ENCODE results near the gene SLC13A4.
"Not testable (repeated sequence)": the region's sequence is repeated elsewhere in the genome, so short reads cannot be mapped to it uniquely, and the experiment has no call there.

SLC13A4 gene, protein sequence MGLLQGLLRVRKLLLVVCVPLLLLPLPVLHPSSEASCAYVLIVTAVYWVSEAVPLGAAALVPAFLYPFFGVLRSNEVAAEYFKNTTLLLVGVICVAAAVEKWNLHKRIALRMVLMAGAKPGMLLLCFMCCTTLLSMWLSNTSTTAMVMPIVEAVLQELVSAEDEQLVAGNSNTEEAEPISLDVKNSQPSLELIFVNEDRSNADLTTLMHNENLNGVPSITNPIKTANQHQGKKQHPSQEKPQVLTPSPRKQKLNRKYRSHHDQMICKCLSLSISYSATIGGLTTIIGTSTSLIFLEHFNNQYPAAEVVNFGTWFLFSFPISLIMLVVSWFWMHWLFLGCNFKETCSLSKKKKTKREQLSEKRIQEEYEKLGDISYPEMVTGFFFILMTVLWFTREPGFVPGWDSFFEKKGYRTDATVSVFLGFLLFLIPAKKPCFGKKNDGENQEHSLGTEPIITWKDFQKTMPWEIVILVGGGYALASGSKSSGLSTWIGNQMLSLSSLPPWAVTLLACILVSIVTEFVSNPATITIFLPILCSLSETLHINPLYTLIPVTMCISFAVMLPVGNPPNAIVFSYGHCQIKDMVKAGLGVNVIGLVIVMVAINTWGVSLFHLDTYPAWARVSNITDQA

GRCh38 chr7:135728136-135728669 is at the start of gene SLC13A4:
TSS of gene SLC13A4 (minus strand) at chr7:135728186. CDS start at chr7:135727496, 690 bp downstream.
- no peak for DNase-seq

DNA sequence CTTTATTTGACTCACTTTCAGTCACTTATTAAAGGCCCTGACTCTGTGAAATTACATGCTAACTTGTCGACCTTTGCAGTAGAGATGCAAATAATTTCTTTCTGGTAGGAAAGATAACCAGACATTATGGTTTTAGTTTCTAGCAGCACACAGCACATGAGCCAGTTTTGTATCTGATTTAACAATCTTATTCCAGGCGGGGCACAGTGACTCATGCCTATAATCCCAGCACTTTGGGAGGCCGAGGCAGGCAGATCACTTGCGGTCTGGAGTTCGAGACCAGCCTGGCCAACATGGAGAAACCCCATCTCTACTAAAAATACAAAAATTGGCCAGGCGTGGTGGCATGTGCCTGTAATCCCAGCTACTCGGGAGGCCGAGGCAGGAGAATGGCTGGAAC is 47.9 kb upstream of the SLC13A4 start:
- DNase-seq, result not testable (repeated sequence)

- no peak for DNase-seq
Observed at GRCh38 chr7:135775230-135775629, 47.2 kb upstream of the SLC13A4 start.

DNA sequence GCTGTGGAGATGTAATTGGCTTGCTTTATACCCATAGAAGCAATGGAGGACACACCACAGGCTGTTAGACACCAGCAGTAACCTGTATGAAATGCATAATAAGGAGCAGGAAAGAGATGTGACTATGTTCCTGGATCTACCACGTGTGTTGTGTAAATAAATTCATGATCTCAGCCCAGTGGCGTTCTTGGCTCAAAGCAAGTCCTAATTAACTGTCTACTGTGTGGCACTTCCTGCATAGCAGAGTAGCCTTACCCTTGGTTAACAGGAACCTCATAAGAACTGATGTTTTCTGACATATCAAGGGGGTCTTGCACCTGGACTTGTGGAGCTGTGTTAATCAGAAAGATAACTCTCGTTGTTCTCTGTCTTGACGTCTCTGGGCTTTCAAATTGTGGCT is 46.3 kb upstream of the SLC13A4 start:
- DNase-seq, result no peak

DNA sequence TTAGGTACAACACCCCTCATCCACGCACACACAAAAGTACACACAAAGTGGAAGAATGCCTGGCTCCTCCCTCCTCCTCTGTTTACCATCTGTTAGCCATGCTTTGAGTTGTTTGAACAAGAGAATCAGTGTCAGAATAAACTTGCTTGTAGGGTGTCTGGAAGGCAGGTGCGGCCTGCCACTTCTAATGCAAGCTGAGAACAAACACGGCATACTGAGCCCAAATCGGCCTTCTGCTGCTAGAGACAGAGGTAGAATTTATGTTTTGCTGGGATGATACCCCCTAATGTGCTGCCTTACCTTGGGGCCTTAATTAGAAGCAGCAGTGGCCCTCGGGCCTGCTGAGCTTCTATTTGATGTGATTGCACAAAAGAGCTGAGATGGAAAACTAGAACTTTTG is 45.5 kb upstream of the SLC13A4 start:
- no peak for DNase-seq

GRCh38 chr7:135772639-135773222 is 44.7 kb upstream of the SLC13A4 start:
- no peak for DNase-seq

DNA sequence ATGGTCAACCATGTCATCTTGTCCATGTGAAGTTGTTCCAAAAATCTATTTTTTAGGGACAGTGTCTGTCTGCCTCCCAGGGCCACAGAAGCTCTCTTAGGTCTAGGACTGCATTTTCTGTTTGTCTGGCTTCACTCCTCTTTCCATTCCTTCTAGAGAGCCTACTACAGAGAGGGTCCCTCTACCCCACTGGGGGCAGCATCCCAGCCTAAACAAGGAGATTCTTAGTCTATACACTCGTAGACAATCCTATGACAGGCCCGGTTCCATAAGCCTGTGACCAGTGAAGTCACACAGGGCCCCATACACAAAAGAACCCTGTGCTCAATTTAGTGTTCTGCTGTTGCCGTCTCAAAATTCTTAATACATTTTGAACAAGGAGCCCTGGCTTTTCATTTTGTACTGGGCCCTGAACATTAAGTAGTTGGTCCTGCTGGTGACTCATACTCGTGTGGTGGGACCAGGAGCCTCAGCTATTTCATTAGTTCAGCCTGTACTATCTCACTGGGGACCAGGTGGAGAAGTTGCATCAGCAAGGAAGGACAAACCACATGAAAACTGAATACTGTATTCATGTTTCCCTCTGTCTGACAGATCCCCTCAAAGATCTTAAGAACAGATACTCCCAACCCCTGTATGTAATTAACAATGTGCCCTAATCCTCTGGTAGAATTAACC is 44.1 kb upstream of the SLC13A4 start:
- DNase-seq, result no peak

DNA sequence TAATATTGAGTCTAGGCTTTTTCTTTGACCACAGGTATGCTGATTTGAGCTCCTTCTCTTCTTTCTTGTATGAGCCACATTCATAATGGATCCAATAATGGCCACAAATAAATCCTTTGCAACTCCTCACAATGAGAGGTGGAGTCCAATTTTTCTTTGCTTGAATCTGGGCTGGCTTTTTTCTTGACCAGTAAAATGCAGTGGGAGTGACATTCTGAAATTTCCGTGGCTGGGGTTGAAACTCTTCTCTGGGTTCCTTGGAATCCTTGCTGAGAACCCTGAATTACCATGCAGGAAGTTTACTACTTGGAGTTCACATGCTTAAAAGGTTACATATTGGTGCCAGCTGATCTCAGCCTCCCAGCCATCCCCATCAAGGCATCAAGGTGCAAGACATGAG is 43.1 kb upstream of the SLC13A4 start:
- no peak for DNase-seq

DNA sequence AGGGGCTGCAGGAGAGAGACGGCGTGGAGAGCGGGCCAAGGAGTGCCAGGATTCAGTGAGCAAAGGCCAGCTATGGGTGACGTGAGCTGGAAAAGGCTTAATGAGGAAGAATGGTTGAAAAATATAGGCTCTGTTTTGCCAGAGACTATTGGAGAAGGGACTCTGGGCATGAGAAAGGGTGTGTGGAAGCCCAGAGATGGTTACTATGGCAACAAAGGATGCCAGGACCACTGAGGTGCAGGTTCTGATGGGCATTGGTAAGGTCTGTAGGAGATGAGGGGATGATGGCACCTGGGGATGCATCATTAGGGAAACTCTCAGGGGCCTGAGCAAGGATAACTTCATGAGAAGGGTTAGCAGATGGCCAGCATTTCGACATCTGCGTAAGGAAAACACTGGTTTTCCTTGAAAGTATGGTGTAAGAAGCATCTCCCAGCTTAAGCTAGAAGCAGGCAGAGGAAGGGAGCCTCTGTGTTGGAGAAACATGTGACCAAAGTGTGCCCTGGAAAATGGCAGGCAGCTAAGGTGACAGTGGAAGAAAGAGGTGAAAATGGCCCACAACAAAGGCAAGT is 42.2 kb upstream of the SLC13A4 start:
- no peak for DNase-seq

DNA sequence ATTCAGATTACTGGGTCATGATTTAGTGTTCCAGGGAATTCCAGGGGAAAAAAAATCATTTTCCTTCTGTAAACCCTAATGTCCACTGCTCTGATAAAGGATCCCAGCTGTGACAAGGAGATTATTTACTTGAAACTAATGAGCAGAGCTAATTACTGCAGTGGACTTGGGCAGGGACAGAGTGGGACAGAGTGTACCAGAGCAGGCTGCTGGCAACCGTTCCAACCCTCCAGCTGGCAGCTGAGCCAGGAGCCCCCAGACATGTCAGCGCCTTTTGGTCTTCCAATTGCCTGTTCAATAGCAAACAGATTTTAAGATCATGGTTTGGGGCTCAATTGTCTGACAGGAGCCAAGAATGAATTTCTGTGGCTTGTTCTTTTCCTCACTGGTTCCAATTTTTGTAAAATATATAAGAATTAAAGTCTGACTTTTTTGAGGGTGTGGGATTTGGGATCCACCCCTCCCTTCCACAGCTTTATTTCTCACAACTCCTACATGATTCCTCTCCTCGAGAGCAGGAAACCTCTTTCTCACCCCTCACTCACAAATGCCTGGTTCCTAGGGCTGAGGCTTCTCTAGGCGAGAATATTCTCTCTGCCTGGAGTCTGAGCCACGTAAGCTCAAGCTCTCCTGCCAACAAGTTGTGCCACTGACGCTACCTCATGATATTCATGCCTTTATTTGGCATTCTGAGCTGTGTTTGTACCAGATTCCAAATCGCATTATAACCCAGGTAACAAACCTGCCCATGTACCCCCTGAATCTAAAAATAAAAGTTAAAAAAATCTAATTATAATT is 41.2 kb upstream of the SLC13A4 start:
- DNase-seq, result no peak

DNA sequence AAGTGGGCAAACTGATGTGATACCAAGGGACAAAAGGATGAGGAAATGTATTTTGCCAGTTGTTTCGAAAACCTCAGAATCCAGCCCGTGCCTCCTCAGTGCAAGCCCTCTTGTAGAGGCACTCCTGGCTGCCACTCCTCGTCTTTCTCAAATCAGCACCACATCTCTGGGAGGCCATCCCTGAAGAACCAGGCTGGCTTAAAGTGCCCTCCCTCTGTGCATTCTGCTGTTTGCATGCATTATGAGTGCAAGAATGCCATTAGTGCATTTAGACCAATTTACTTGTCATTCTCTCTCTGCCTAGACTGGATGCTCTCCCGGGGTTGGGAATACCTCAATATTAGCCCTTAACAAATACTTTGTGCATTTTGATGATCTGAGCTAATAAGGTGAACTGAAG is 40.5 kb upstream of the SLC13A4 start:
- no peak for DNase-seq

- no peak for DNase-seq
Observed at GRCh38 chr7:135768064-135768463, 40.1 kb upstream of the SLC13A4 start.

- DNase-seq, result no peak
Observed at GRCh38 chr7:135763261-135763660, 35.3 kb upstream of the SLC13A4 start.

DNA sequence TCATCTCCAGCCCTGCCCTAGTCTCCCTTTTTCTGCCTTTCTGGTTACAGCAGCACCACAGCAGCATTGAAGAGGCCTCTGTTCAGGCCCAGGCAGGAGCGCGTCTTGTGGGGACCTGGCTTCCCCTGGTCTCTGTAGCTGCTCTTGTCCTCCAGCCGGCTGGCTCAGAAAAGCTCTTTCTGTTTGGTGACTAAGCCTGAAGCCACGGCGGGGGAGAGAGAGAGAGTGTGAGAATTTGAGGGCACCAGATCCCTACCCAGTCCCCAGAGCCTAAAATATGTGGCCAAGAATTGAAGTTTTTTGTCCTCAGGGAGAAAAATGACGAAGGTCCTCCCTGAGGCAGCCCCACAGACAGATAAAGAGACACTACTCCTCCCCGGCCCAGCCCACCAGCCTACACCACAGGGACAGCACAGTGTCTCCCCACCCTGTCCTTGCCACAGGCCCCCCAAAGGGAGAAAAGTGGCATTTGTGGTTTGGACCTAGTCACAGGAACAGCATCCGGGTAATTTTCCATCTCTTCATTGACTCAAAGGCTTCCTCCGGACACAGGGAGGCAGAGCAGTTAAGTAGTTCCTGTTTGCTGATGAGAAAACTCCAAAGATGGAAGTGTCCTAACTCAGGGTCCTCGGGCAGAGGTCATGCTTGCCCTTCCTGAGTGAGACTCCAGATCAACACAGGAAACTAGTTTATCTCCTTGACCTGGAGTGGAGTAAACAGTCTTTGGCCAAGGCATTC is 33.9 kb upstream of the SLC13A4 start:
- no peak for DNase-seq

DNA sequence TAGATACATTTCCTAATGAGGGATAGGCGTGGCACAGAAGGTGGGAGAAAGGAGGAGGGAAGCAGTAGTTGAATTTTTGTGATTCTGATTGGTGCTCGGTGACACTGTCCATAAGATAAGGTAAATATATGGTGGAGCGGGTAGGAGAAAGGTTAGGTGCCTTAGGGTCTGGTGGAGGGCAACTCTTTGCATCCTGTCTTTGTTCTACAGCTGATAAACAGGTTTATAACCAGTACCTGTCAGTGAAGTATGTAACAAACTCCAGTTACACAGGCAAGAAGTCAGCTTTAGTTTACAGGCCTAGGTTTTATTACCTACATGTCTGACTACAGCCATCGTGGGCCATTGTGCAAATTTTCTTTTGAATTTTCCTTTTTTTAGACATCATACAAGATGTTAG is 31.5 kb upstream of the SLC13A4 start:
- DNase-seq, result no peak

DNA sequence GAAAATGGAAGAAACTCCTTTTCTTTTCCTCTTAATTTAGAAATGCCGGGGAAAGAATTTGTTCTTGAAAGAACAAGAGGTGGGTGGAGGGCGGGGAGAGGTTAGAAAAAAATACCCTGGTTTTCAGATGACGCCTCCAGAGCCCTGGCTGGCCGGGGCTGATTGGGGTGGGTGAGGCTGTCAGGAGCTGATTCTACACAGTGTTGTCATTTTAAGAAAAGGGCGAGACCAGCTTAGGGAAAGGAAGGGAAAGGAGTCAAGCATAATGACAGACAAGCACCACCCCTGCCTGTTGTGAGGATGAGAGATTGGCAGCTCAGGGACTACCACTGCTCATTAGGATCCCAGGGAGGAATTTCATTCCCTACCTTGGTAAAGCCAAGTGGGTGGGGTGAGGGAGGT is 30.5 kb upstream of the SLC13A4 start:
- no peak for DNase-seq

GRCh38 chr7:135757719-135758411 is 29.9 kb upstream of the SLC13A4 start:
- no peak for DNase-seq

DNA sequence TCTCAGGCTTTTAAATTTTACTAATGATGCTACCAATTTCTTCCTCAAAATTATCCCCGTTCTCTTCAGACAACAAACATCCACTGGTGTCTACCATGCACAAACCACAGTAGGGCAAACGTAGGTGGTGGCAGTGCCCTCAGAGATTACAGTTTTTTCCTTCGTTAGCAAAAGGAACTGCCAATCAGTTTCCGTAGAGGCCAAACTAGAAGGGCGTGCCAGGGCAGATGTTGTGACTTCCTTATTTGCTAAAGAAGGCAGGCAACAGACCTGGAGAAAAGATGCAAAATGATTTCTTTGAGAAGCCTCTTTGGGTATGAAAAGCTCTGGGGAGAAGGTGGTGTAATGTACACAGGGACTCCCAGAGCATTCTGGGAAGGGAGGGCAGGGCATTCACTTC is 28.2 kb upstream of the SLC13A4 start:
- DNase-seq, result no peak

GRCh38 chr7:135755351-135755753 is 27.4 kb upstream of the SLC13A4 start:
- no peak for DNase-seq

- no peak for DNase-seq
Observed at GRCh38 chr7:135753616-135754413, 25.8 kb upstream of the SLC13A4 start.

Measured in activated CD8-positive, alpha-beta memory T cell treated with anti-CD3 and anti-CD28 coated beads for 24 hours (primary cell).